ENCODE measurements around the gene TMEM50B.

DNA sequence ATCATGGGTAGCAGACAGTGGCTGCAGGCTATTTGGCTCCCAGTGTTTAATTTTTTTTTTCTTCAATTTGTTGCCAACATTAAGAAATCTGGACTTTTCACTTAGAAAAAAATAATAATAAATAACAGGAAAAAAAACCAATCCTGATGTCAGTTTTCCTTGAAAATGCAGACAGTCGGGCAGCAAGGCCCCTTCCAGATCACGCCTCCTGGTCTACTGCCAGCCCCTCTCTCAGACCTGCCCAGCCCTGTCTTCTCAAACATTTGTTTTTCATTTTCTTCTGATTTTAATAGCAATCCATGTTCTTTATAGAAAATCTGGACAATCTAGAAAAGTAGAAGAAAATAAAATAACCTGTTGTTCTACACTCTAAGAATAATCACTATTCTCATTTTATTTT lies 61.1 kb downstream of the TMEM50B start:
- TF ChIP-seq, protein P1, sequence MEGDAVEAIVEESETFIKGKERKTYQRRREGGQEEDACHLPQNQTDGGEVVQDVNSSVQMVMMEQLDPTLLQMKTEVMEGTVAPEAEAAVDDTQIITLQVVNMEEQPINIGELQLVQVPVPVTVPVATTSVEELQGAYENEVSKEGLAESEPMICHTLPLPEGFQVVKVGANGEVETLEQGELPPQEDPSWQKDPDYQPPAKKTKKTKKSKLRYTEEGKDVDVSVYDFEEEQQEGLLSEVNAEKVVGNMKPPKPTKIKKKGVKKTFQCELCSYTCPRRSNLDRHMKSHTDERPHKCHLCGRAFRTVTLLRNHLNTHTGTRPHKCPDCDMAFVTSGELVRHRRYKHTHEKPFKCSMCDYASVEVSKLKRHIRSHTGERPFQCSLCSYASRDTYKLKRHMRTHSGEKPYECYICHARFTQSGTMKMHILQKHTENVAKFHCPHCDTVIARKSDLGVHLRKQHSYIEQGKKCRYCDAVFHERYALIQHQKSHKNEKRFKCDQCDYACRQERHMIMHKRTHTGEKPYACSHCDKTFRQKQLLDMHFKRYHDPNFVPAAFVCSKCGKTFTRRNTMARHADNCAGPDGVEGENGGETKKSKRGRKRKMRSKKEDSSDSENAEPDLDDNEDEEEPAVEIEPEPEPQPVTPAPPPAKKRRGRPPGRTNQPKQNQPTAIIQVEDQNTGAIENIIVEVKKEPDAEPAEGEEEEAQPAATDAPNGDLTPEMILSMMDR (IDR thresholded peaks at IDR 0.05; ENCODE audit: insufficient read depth, low read length), result no peak
- TF ChIP-seq POLR2AphosphoS5 (IDR thresholded peaks at IDR 0.05; ENCODE audit: low read depth), result no peak
- TF ChIP-seq SPI1 (IDR thresholded peaks at IDR 0.05; ENCODE audit: borderline replicate concordance, low read depth), result no peak
- no peak for TF ChIP-seq GABPA (IDR thresholded peaks at IDR 0.05; ENCODE audit: low read depth)
- TF ChIP-seq, protein P2, sequence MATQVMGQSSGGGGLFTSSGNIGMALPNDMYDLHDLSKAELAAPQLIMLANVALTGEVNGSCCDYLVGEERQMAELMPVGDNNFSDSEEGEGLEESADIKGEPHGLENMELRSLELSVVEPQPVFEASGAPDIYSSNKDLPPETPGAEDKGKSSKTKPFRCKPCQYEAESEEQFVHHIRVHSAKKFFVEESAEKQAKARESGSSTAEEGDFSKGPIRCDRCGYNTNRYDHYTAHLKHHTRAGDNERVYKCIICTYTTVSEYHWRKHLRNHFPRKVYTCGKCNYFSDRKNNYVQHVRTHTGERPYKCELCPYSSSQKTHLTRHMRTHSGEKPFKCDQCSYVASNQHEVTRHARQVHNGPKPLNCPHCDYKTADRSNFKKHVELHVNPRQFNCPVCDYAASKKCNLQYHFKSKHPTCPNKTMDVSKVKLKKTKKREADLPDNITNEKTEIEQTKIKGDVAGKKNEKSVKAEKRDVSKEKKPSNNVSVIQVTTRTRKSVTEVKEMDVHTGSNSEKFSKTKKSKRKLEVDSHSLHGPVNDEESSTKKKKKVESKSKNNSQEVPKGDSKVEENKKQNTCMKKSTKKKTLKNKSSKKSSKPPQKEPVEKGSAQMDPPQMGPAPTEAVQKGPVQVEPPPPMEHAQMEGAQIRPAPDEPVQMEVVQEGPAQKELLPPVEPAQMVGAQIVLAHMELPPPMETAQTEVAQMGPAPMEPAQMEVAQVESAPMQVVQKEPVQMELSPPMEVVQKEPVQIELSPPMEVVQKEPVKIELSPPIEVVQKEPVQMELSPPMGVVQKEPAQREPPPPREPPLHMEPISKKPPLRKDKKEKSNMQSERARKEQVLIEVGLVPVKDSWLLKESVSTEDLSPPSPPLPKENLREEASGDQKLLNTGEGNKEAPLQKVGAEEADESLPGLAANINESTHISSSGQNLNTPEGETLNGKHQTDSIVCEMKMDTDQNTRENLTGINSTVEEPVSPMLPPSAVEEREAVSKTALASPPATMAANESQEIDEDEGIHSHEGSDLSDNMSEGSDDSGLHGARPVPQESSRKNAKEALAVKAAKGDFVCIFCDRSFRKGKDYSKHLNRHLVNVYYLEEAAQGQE (IDR thresholded peaks at IDR 0.05; ENCODE audit: insufficient replicate concordance, low read depth), result no peak
